Keratinocyte (primary cell): ENCODE measurements around the gene PRDM10.

Source experiments
- EZH2 ChIP-seq: IDR thresholded peaks from one replicate; pipeline ENCODE4 v1.6.1; 2012; ENCODE audit warnings: inconsistent platforms, mild to moderate bottlenecking, low read length, moderate library complexity
- TF ChIP-seq, protein P1 (sequence below), 3 experiments: IDR thresholded peaks in 1 of 3; conservative IDR thresholded peaks in 1 of 3; optimal IDR thresholded peaks in 1 of 3; 2 replicates in 2 of 3; 3 replicates in 1 of 3; pipeline versions ENCODE3 to v1.5.1; 2011; ENCODE audit warnings: low read length in 3 of 3, mild to moderate bottlenecking in 3 of 3, moderate library complexity in 2 of 3, control low read depth in 1 of 3, inconsistent platforms in 1 of 3; ENCODE audit not compliant: insufficient read depth in 2 of 3; ENCODE audit errors: extremely low read depth in 1 of 3

DNA sequence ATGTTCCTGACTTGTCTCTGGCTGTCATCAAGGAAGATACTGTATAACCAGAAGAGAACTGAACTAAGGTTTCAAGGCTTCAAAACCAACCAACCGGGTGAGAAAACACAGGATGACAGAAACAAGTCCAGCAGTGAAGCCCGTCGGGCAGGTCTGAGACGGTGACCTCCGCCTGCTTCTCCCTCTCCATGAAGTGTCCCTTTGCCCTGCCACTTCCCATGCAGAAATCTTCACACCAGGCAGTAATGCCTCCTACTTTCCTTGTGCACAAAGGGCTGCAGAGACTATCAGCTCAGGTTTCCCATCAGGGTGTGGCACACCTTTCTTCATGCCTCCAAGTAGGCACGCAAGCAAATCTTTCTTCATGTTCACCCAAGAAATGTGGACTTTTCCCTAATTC is 24.2 kb downstream of the PRDM10 start:
- TF ChIP-seq, protein P1, sequence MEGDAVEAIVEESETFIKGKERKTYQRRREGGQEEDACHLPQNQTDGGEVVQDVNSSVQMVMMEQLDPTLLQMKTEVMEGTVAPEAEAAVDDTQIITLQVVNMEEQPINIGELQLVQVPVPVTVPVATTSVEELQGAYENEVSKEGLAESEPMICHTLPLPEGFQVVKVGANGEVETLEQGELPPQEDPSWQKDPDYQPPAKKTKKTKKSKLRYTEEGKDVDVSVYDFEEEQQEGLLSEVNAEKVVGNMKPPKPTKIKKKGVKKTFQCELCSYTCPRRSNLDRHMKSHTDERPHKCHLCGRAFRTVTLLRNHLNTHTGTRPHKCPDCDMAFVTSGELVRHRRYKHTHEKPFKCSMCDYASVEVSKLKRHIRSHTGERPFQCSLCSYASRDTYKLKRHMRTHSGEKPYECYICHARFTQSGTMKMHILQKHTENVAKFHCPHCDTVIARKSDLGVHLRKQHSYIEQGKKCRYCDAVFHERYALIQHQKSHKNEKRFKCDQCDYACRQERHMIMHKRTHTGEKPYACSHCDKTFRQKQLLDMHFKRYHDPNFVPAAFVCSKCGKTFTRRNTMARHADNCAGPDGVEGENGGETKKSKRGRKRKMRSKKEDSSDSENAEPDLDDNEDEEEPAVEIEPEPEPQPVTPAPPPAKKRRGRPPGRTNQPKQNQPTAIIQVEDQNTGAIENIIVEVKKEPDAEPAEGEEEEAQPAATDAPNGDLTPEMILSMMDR (optimal IDR thresholded peaks at IDR 0.05 in 1 of 3, IDR thresholded peaks at IDR 0.05 in 1 of 3, conservative IDR thresholded peaks at IDR 0.05 in 1 of 3; ENCODE audit: extremely low read depth in 1 of 3, insufficient read depth in 2 of 3, low read length in 3 of 3): no peak
- no peak for TF ChIP-seq EZH2
